ENCODE results near the gene FNBP1.

FNBP1 gene

GRCh38 chr9:130042885-130043653 lies at the start of gene FNBP1:
TSS of gene FNBP1 (minus strand) at chr9:130043189. CDS start at chr9:130042975, 214 bp downstream.
- peak; percentile 52 to 66 for DNase-seq

- no peak for DNase-seq
These were observed 47.9 kb upstream of the FNBP1 start for GRCh38 chr9:130090915-130091314.

- no peak for DNase-seq
These were observed 46.2 kb upstream of the FNBP1 start for GRCh38 chr9:130089141-130089540.

GRCh38 chr9:130088051-130088450 lies 45.1 kb upstream of the FNBP1 start:
- no peak for DNase-seq

- no peak for DNase-seq
These were observed 41.3 kb upstream of the FNBP1 start for GRCh38 chr9:130084337-130084736.

- no peak for DNase-seq
These were observed 35.6 kb upstream of the FNBP1 start for GRCh38 chr9:130078547-130078946.

- DNase-seq: no peak
These were observed 30.4 kb upstream of the FNBP1 start for GRCh38 chr9:130073373-130073772.

GRCh38 chr9:130072515-130073235 lies 29.7 kb upstream of the FNBP1 start:
- no peak for DNase-seq

- no peak for DNase-seq
These were observed 26.1 kb upstream of the FNBP1 start for GRCh38 chr9:130069048-130069447.

- DNase-seq: no peak
These were observed 21.6 kb upstream of the FNBP1 start for GRCh38 chr9:130064621-130065020.

GRCh38 chr9:130062750-130063149 lies 19.8 kb upstream of the FNBP1 start:
- DNase-seq: no peak

GRCh38 chr9:130060296-130060695 lies 17.3 kb upstream of the FNBP1 start:
- no peak for DNase-seq

GRCh38 chr9:130058887-130059286 lies 15.9 kb upstream of the FNBP1 start:
- DNase-seq: no peak

GRCh38 chr9:130058154-130058553 lies 15.2 kb upstream of the FNBP1 start:
- DNase-seq: peak in 1 of 2 experiments; percentile 47

- DNase-seq: no peak
These were observed 11.8 kb upstream of the FNBP1 start for GRCh38 chr9:130054820-130055219.

- DNase-seq: no peak
These were observed 11.4 kb upstream of the FNBP1 start for GRCh38 chr9:130054325-130054786.

- peak; percentile 62 to 64 for DNase-seq
These were observed 10.7 kb upstream of the FNBP1 start, which contains the start of gene GPR107 for GRCh38 chr9:130053504-130054324. TSS of gene GPR107 (plus strand) at chr9:130053906. CDS start at chr9:130053933, 27 bp downstream.

GRCh38 chr9:130053109-130053503 lies 10.1 kb upstream of the FNBP1 start:
- no peak for DNase-seq

GRCh38 chr9:130051855-130052254 lies 8.9 kb upstream of the FNBP1 start:
- DNase-seq: no peak

GRCh38 chr9:130050462-130050861 lies 7.5 kb upstream of the FNBP1 start:
- no peak for DNase-seq

GRCh38 chr9:130049431-130050210 lies 6.6 kb upstream of the FNBP1 start:
- no peak for DNase-seq

- peak in 1 of 2 experiments; percentile 16 for DNase-seq
These were observed 2.9 kb upstream of the FNBP1 start for GRCh38 chr9:130045725-130046450.

All from Kasumi-1 (cell line).